Measurements from ENCODE around the gene TST.
"Not testable (repeated sequence)": the region's sequence is repeated elsewhere in the genome, so short reads cannot be mapped to it uniquely, and the experiment has no call there.

TST gene

GRCh38 chr22:37012262-37012904 is 6.9 kb downstream of the TST start:
- DNase-seq: no peak

- DNase-seq: no peak
Observed at GRCh38 chr22:37011472-37011871, 7.8 kb downstream of the TST start.

- no peak for DNase-seq
Observed at GRCh38 chr22:37010976-37011375, 8.3 kb downstream of the TST start.

- DNase-seq: no peak
Observed at GRCh38 chr22:37010174-37010573, 9.1 kb downstream of the TST start.

GRCh38 chr22:37009490-37009889 is 9.8 kb downstream of the TST start:
- DNase-seq: no peak

GRCh38 chr22:37008365-37008764 is 10.9 kb downstream of the TST start:
- DNase-seq: no peak

GRCh38 chr22:37007651-37008050 is 11.6 kb downstream of the TST start:
- no peak for DNase-seq

GRCh38 chr22:37002633-37003032 is 16.6 kb downstream of the TST start:
- no peak for DNase-seq

GRCh38 chr22:37001826-37002225 is 17.4 kb downstream of the TST start:
- no peak for DNase-seq

GRCh38 chr22:37000676-37001534 is 18.3 kb downstream of the TST start:
- no peak for DNase-seq

GRCh38 chr22:36999463-36999862 is 19.8 kb downstream of the TST start:
- no peak for DNase-seq

GRCh38 chr22:36998620-36999351 is 20.5 kb downstream of the TST start:
- no peak for DNase-seq

- no peak for DNase-seq
Observed at GRCh38 chr22:36997746-36998145, 21.5 kb downstream of the TST start.

GRCh38 chr22:36991206-36991605 is 28.0 kb downstream of the TST start:
- no peak for DNase-seq

- DNase-seq: no peak
Observed at GRCh38 chr22:36990457-36990856, 28.8 kb downstream of the TST start.

- DNase-seq: not testable (repeated sequence)
Observed at GRCh38 chr22:36989012-36989411, 30.2 kb downstream of the TST start.

- DNase-seq: no peak
Observed at GRCh38 chr22:36988075-36988832, 31.0 kb downstream of the TST start.

- DNase-seq: peak in 1 of 2 donors; percentile 34
Observed at GRCh38 chr22:36986242-36986821, 32.9 kb downstream of the TST start.

GRCh38 chr22:36985211-36985889 is 33.9 kb downstream of the TST start:
- DNase-seq: no peak

GRCh38 chr22:36982136-36982535 is 37.1 kb downstream of the TST start:
- DNase-seq: no peak

GRCh38 chr22:36981247-36981775 is 37.9 kb downstream of the TST start:
- DNase-seq: no peak
